ENCODE results near the gene DUT. TPM values are rescaled to one million over a fixed set of nuclear protein-coding genes. Genes with fewer than 3 reads are reported as not detected.

DUT gene
- total and polyA plus RNA-seq, 2 of the 8 experiments (the other 6 are each of a cell fraction or from before 2014, with no cell fraction given): 71.5 to 246 TPM

DNA sequence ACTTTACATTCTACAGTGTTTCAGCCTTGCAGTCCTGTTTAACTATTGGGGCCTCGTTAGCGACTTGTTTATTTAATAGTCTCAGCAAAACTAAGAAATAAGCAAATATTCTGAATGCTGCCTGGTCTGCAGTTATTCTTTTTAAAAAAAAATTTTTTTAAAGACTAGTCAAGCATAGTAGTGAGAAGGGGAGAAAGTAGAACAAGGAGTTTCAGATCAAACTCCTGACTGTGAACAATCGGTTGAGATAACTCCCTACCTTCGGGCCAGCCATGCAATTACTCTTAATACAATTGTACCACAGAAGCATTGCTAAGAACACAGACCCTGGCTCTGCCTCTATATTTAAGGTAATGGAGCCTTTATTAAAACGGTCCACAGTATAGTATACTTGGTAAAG is 5.8 kb upstream of the DUT start:
- ChIA-PET CTCF (ENCODE audit: partially characterized antibody) (interaction anchor here (4.6 kb wide), 1 partner anchor 10 kb away, joined by 23 read pairs; no protein-coding TSS in a partner anchor), POLR2A (ENCODE audit: partially characterized antibody) (interaction anchor here (1.1 kb wide), 1 partner anchor 11 kb away, joined by 3 read pairs; no protein-coding TSS in a partner anchor)
- Histone ChIP-seq H4K8ac (ENCODE audit: extremely low read depth, insufficient read depth, low read length) (no peak overlapping the region), H4K20me1 (replicated peaks in 1 of 2; ENCODE audit: control insufficient read depth in 1 of 2, insufficient read depth in 2 of 2, low read length in 2 of 2) (no peaks in the 10 kb centered on the region), H3K79me2 (ENCODE audit: control insufficient read depth in 1 of 2, insufficient read depth in 2 of 2, low read length in 2 of 2) (peaks cover 0 to 19% of the 10 kb centered on the region in 2 experiments), H3K56ac (replicated peaks; ENCODE audit: insufficient read length, low read depth, low read length) (no peak overlapping the region), H3K4me3 (ENCODE audit: extremely low read depth in 1 of 4, insufficient read depth in 2 of 4, low read depth in 3 of 4, low read length in 4 of 4) (no peak overlapping the region), H2BK5ac (ENCODE audit: low read depth, low read length) (no peak overlapping the region), H3K23ac (ENCODE audit: insufficient read length) (no peak overlapping the region), H2BK12ac (ENCODE audit: low read depth, low read length) (no peak overlapping the region), H3K79me1 (ENCODE audit: low read depth, low read length) (no peaks in the 10 kb centered on the region; the same call in 1 of the 2 replicates), H2BK120ac (replicated peaks; ENCODE audit: low read depth, low read length) (no peak overlapping the region), H3K27ac (ENCODE audit: low read depth, low read length) (no peak overlapping the region), H3K27me3 (replicated peaks in 1 of 4; ENCODE audit: control insufficient read depth in 3 of 4, extremely low read depth in 1 of 4, insufficient read depth in 3 of 4, low read length in 3 of 4) (no peaks in the 10 kb centered on the region), H3K4me2 (ENCODE audit: insufficient read depth in 1 of 2, low read depth in 2 of 2, low read length in 2 of 2) (no peak overlapping the region), H3K9me3 (ENCODE audit: insufficient read depth in 2 of 2, low read depth in 1 of 2, low read length in 1 of 2) (no peaks in the 10 kb centered on the region), H3K18ac (ENCODE audit: extremely low read depth, low read length) (no peak overlapping the region), H2BK20ac (ENCODE audit: low read length) (no peak overlapping the region), H3K14ac (ENCODE audit: insufficient read length) (no peak overlapping the region), H3K23me2 (ENCODE audit: low read depth, low read length) (no peaks in the 10 kb centered on the region), H3K4me1 (replicated peaks in 1 of 4; ENCODE audit: control insufficient read depth in 3 of 4, insufficient read depth in 4 of 4, low read length in 3 of 4) (peaks cover 0 to 3% (median 0%) of the 10 kb centered on the region in 4 experiments; a peak in 1 of 7 replicates), H2AFZ (ENCODE audit: low read length) (no peak overlapping the region), H2AK5ac (ENCODE audit: low read depth, low read length) (no peak overlapping the region), H3K36me3 (ENCODE audit: control insufficient read depth in 2 of 4, insufficient read depth in 4 of 4, low read length in 3 of 4) (no peaks in the 10 kb centered on the region), H4K5ac (ENCODE audit: insufficient read length, low read depth, low read length) (no peak overlapping the region), H2BK15ac (ENCODE audit: low read length) (no peak overlapping the region), H3K4ac (replicated peaks; ENCODE audit: insufficient read length, low read depth, low read length) (no peak overlapping the region), H3K9ac (replicated peaks in 1 of 4; ENCODE audit: extremely low read depth in 1 of 4, low read depth in 3 of 4, low read length in 3 of 4) (no peak overlapping the region), H4K91ac (replicated peaks; ENCODE audit: insufficient read length, low read length) (no peak overlapping the region)
- FAIRE-seq (no peak), DNase-seq (ENCODE audit: low read depth in 1 of 2, low spot score in 2 of 2) (no peak)
- WGBS, 2 experiments (ENCODE audit: extremely low coverage in 1 of 2, insufficient coverage in 1 of 2, insufficient read length in 1 of 2, insufficient replicate concordance in 2 of 2, low coverage in 1 of 2, low lambda C conversion rate in 2 of 2, missing lambda C conversion rate in 1 of 2): 95% methylated on average over 5 of the region's 5 CpGs; no CpG with 5 or more reads in 1 of the 2 experiments
- TF ChIP-seq TCF12 (IDR thresholded peaks at IDR 0.05; ENCODE audit: low read depth, low read length) (no peak), EGR1 (IDR thresholded peaks at IDR 0.05; ENCODE audit: borderline replicate concordance, low read depth, low read length) (no peak), TAF1 (IDR thresholded peaks at IDR 0.05; ENCODE audit: low read depth, low read length) (no peak), ASH2L (IDR thresholded peaks at IDR 0.05; ENCODE audit: low read length) (no peak), SIN3A (conservative IDR thresholded peaks at IDR 0.05 in 1 of 2, IDR thresholded peaks at IDR 0.05 in 1 of 2; ENCODE audit: low read depth in 1 of 2, low read length in 2 of 2) (no peak), SP1 (IDR thresholded peaks at IDR 0.05; ENCODE audit: low read depth, low read length) (no peak), TEAD4 (IDR thresholded peaks at IDR 0.05; ENCODE audit: low read depth, low read length) (no peak), POLR2A (IDR thresholded peaks at IDR 0.05; ENCODE audit: control extremely low read depth in 1 of 2, low read depth in 2 of 2, low read length in 2 of 2) (no peak), SRF (IDR thresholded peaks at IDR 0.05; ENCODE audit: low read depth, low read length) (no peak)
- TF ChIP-seq, protein P1, sequence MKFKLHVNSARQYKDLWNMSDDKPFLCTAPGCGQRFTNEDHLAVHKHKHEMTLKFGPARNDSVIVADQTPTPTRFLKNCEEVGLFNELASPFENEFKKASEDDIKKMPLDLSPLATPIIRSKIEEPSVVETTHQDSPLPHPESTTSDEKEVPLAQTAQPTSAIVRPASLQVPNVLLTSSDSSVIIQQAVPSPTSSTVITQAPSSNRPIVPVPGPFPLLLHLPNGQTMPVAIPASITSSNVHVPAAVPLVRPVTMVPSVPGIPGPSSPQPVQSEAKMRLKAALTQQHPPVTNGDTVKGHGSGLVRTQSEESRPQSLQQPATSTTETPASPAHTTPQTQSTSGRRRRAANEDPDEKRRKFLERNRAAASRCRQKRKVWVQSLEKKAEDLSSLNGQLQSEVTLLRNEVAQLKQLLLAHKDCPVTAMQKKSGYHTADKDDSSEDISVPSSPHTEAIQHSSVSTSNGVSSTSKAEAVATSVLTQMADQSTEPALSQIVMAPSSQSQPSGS (IDR thresholded peaks at IDR 0.05; ENCODE audit: low read length): no peak
- TF ChIP-seq, protein P2, sequence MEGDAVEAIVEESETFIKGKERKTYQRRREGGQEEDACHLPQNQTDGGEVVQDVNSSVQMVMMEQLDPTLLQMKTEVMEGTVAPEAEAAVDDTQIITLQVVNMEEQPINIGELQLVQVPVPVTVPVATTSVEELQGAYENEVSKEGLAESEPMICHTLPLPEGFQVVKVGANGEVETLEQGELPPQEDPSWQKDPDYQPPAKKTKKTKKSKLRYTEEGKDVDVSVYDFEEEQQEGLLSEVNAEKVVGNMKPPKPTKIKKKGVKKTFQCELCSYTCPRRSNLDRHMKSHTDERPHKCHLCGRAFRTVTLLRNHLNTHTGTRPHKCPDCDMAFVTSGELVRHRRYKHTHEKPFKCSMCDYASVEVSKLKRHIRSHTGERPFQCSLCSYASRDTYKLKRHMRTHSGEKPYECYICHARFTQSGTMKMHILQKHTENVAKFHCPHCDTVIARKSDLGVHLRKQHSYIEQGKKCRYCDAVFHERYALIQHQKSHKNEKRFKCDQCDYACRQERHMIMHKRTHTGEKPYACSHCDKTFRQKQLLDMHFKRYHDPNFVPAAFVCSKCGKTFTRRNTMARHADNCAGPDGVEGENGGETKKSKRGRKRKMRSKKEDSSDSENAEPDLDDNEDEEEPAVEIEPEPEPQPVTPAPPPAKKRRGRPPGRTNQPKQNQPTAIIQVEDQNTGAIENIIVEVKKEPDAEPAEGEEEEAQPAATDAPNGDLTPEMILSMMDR (IDR thresholded peaks at IDR 0.05; ENCODE audit: control extremely low read depth in 1 of 3, insufficient read depth in 1 of 3, low read depth in 1 of 3, low read length in 3 of 3): no peak

Data from H1 (cell line).